Suprapubic skin (tissue), 4 donors: ENCODE data around the gene MYO18A.

Experiments
- POLR2A ChIP-seq, 2 donors: fragments of 450-650 bp; IDR thresholded peaks; one replicate each; pipeline ENCODE4 v1.6.1; 2017; ENCODE audit warnings: antibody characterized with exemption in 2 of 2, mild to moderate bottlenecking in 2 of 2, moderate library complexity in 2 of 2
- POLR2AphosphoS5 ChIP-seq, 3 donors: sonication (generic); formaldehyde crosslinking; IDR thresholded peaks; one replicate each; pipeline ENCODE4 v1.6.1; 2017; ENCODE audit warnings: antibody characterized with exemption in 3 of 3
- TF ChIP-seq, protein P1 (sequence below), 2 donors: fragments of 200-600 bp in 1 of 2; fragments of 450-650 bp in 1 of 2; sonication (generic) in 1 of 2; IDR thresholded peaks; one replicate each; pipeline ENCODE4 v1.5.1; 2016 to 2019; ENCODE audit warnings: antibody characterized with exemption in 2 of 2, mild to moderate bottlenecking in 1 of 2, moderate library complexity in 1 of 2

DNA sequence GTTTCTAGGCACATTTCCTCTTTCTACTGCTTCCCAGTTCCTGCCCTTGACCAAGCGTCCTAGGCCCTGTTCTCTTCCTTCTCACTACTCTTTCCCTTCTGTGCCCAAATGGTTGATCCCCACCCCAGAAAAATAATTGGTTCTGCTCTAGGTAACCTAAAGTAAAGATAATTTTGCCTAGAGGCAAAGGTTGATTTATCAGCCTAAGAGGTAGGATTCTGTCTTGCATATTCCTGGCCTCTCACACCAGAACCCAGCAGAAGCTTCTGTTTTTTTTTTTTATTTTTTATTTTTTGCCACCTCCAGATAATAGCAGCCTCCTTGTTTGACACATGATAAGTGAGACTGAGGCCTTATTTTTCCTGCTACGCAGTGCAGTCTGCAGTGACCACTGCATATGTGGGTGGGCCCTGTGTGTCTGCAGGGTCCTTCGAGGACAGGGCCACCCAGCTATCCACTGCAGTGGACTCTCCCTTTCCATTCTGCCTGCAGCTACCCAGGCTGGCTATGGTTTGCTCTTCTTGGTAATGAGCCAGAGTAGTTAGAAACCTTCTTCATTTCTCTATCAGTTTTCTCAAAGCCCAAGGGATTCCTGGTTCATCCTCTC is 136.6 kb downstream of the MYO18A start:
- TF ChIP-seq POLR2A (IDR thresholded peaks at IDR 0.05) (no peak), POLR2AphosphoS5 (IDR thresholded peaks at IDR 0.05) (no peak)
- TF ChIP-seq, protein P1, sequence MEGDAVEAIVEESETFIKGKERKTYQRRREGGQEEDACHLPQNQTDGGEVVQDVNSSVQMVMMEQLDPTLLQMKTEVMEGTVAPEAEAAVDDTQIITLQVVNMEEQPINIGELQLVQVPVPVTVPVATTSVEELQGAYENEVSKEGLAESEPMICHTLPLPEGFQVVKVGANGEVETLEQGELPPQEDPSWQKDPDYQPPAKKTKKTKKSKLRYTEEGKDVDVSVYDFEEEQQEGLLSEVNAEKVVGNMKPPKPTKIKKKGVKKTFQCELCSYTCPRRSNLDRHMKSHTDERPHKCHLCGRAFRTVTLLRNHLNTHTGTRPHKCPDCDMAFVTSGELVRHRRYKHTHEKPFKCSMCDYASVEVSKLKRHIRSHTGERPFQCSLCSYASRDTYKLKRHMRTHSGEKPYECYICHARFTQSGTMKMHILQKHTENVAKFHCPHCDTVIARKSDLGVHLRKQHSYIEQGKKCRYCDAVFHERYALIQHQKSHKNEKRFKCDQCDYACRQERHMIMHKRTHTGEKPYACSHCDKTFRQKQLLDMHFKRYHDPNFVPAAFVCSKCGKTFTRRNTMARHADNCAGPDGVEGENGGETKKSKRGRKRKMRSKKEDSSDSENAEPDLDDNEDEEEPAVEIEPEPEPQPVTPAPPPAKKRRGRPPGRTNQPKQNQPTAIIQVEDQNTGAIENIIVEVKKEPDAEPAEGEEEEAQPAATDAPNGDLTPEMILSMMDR (IDR thresholded peaks at IDR 0.05): no peak
